ENCODE measurements around the gene GPR35. TPM values are rescaled to one million over a fixed set of nuclear protein-coding genes. Genes with fewer than 3 reads are reported as not detected.
A peak's percentile ranks its signal among the peaks of the same experiment; 100 is the strongest.

GPR35 gene
- total RNA-seq, 5 donors from 2014 or later (not counting 1 experiment from before 2014, with no cell fraction given) = 6.2 to 16.2 (median 10.4) TPM

- Histone ChIP-seq H3K4me3 (ENCODE audit: control insufficient read depth in 1 of 2, extremely low read depth in 1 of 2, low read length in 1 of 2) (no peak overlapping the region), H3K36me3 (ENCODE audit: control insufficient read depth in 2 of 2, extremely low read depth in 1 of 2, insufficient read depth in 1 of 2, low read length in 1 of 2) (peaks cover 7% of the 10 kb centered on the region in 2 donors), H3K9me3 (no peaks in the 10 kb centered on the region), H3K27ac (ENCODE audit: low read length) (no peak overlapping the region), H3K27me3 (replicated peaks in 1 of 2; ENCODE audit: control insufficient read depth in 2 of 2, extremely low read depth in 1 of 2, insufficient read depth in 2 of 2, low read length in 1 of 2) (no peaks in the 10 kb centered on the region), H3K4me1 (ENCODE audit: control insufficient read depth in 1 of 2, extremely low read depth in 1 of 2, insufficient read depth in 2 of 2, low read length in 2 of 2) (no peaks in the 10 kb centered on the region)
- Mint-ChIP-seq H3K27ac (no peak overlapping the region), H3K4me3 (no peak overlapping the region), H3K36me3 (no peaks in the 10 kb centered on the region), H3K9me3 (no peaks in the 10 kb centered on the region), H3K27me3 (no peaks in the 10 kb centered on the region), H3K4me1 (no peaks in the 10 kb centered on the region)
- DNase-seq (peak in 1 of 35 experiments; percentile 19), ATAC-seq (replicated peaks in 1 of 4) (no peak)
- 93% methylated on average over 7 of the region's 11 CpGs for WGBS (ENCODE audit: insufficient coverage)
- POLR2A ChIA-PET = no interaction called here
- CTCF ChIA-PET = no interaction called here
These were observed 20.9 kb upstream of the GPR35 start for GRCh38 chr2:240604291-240604938.

GRCh38 chr2:240604939-240605716 is 20.2 kb upstream of the GPR35 start:
- Mint-ChIP-seq H3K27ac (no peak overlapping the region), H3K36me3 (no peaks in the 10 kb centered on the region), H3K4me1 (no peaks in the 10 kb centered on the region), H3K9me3 (no peaks in the 10 kb centered on the region), H3K4me3 (no peak overlapping the region), H3K27me3 (no peaks in the 10 kb centered on the region)
- H3K36me3 ChIP-seq (ENCODE audit: control insufficient read depth in 2 of 2, extremely low read depth in 1 of 2, insufficient read depth in 1 of 2, low read length in 1 of 2) = peaks cover 1 to 7% of the 10 kb centered on the region in 2 donors
- DNase-seq (no peak), ATAC-seq (replicated peaks in 1 of 4) (no peak)
- H3K9me3 ChIP-seq = no peaks in the 10 kb centered on the region
- no peak overlapping the region for H3K27ac ChIP-seq (ENCODE audit: low read length)
- WGBS (ENCODE audit: insufficient coverage) = 94% methylated on average over 15 of the region's 19 CpGs
- ChIA-PET POLR2A (no interaction called here), CTCF (no interaction called here)
- H3K27me3 ChIP-seq (replicated peaks in 1 of 2; ENCODE audit: control insufficient read depth in 2 of 2, extremely low read depth in 1 of 2, insufficient read depth in 2 of 2, low read length in 1 of 2) = no peaks in the 10 kb centered on the region
- H3K4me3 ChIP-seq (ENCODE audit: control insufficient read depth in 1 of 2, extremely low read depth in 1 of 2, low read length in 1 of 2) = no peak overlapping the region
- no peaks in the 10 kb centered on the region for H3K4me1 ChIP-seq (ENCODE audit: control insufficient read depth in 1 of 2, extremely low read depth in 1 of 2, insufficient read depth in 2 of 2, low read length in 2 of 2)

GRCh38 chr2:240605867-240606743 is 19.2 kb upstream of the GPR35 start:
- no peaks in the 10 kb centered on the region for H3K27me3 ChIP-seq (replicated peaks in 1 of 2; ENCODE audit: control insufficient read depth in 2 of 2, extremely low read depth in 1 of 2, insufficient read depth in 2 of 2, low read length in 1 of 2)
- Mint-ChIP-seq H3K27me3 (no peaks in the 10 kb centered on the region), H3K36me3 (peaks cover under 1% of the 10 kb centered on the region), H3K4me1 (peaks cover 0 to under 1% (median 0%) of the 10 kb centered on the region in 3 donors), H3K9me3 (no peaks in the 10 kb centered on the region), H3K27ac (no peak overlapping the region), H3K4me3 (no peak overlapping the region)
- no peak overlapping the region for H3K27ac ChIP-seq (ENCODE audit: low read length)
- H3K36me3 ChIP-seq (ENCODE audit: control insufficient read depth in 2 of 2, extremely low read depth in 1 of 2, insufficient read depth in 1 of 2, low read length in 1 of 2) = peaks cover 0 to 9% of the 10 kb centered on the region in 2 donors
- no peaks in the 10 kb centered on the region for H3K4me1 ChIP-seq (ENCODE audit: control insufficient read depth in 1 of 2, extremely low read depth in 1 of 2, insufficient read depth in 2 of 2, low read length in 2 of 2)
- no peaks in the 10 kb centered on the region for H3K9me3 ChIP-seq
- POLR2A ChIA-PET = no interaction called here
- CTCF ChIA-PET = no interaction called here
- ATAC-seq (replicated peaks in 1 of 4) = no peak
- H3K4me3 ChIP-seq (ENCODE audit: control insufficient read depth in 1 of 2, extremely low read depth in 1 of 2, low read length in 1 of 2) = no peak overlapping the region
- 85% methylated on average over 8 of the region's 12 CpGs for whole genome bisulfite sequencing (ENCODE audit: insufficient coverage)
- no peak for DNase-seq

DNA sequence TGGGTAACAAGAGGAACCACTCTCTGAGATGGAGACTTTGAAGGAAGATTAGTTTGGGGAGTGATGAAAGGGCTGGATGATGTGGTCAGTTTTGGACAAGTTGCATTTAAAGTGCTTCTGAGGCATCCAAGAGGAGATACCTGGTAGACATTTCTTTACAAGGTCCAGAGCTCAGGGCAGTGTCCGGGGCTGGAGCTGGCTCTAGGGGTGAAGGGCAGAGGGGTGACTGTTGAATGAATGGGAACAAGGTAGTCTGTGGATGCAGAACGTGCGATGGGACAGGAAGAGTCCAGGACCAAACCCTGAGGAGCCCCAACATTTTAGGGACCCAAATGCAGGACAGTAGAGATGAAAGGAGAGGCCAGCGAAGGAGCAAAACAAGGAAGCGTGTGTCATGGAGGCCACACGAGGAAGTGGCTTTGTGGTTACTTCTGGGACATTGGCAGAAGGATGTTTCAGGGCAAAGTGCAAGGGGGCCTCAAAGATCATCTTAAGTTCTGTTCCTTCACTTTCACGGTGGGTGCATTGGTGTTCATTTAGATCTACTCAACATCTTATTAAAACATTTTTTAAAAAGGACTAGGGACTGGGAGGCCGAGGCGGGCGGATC is 13.6 kb upstream of the GPR35 start:
- Histone ChIP-seq H3K4me1 (ENCODE audit: control insufficient read depth in 1 of 2, extremely low read depth in 1 of 2, insufficient read depth in 2 of 2, low read length in 2 of 2) (peaks cover 0 to 18% of the 10 kb centered on the region in 2 experiments), H3K4me3 (ENCODE audit: control insufficient read depth in 1 of 2, extremely low read depth in 1 of 2, low read length in 1 of 2) (no peak overlapping the region), H3K9me3 (no peaks in the 10 kb centered on the region), H3K27ac (ENCODE audit: low read length) (no peak overlapping the region), H3K27me3 (replicated peaks in 1 of 2; ENCODE audit: control insufficient read depth in 2 of 2, extremely low read depth in 1 of 2, insufficient read depth in 2 of 2, low read length in 1 of 2) (no peaks in the 10 kb centered on the region), H3K36me3 (ENCODE audit: control insufficient read depth in 2 of 2, extremely low read depth in 1 of 2, insufficient read depth in 1 of 2, low read length in 1 of 2) (peaks cover 0 to 2% of the 10 kb centered on the region in 2 donors)
- H3K27me3 Mint-ChIP-seq = no peaks in the 10 kb centered on the region
- H3K36me3 Mint-ChIP-seq = peaks cover 13% of the 10 kb centered on the region
- H3K27ac Mint-ChIP-seq = peak overlapping the region; percentile 6 to 72
- ATAC-seq (replicated peaks in 1 of 4) (peak in 1 of 4 experiments; percentile 40), DNase-seq (no peak)
- 50% methylated on average over 6 of the region's 10 CpGs for WGBS (ENCODE audit: insufficient coverage)
- POLR2A ChIA-PET = interaction anchor here (0.5 to 0.6 kb wide), 2 partner anchors 17 to 27 kb away, joined by 3 read pairs; no protein-coding TSS in a partner anchor
- H3K4me1 Mint-ChIP-seq = peaks cover 0 to 14% (median 0%) of the 10 kb centered on the region in 3 donors
- CTCF ChIA-PET = no interaction called here
- peak overlapping the region in 2 of 3 donors; percentile 21 to 64 for H3K4me3 Mint-ChIP-seq
- H3K9me3 Mint-ChIP-seq = no peaks in the 10 kb centered on the region

DNA sequence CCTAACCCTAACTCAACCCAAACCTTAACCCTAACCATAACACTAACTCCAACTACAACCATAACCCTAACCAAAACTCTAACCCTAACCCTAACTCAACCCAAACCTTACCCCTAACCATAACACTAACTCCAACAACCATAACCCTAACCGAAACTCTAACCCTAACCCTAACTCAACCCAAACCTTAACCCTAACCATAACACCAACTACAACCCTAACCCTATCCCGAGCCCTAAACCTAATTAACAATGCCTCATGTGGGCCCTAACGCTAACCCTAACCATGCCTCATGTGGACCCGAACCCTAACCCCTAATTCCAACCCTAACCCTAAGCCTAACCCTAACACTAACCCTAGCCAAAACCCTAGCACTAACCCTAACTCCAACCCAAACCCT is 11.5 kb upstream of the GPR35 start:
- WGBS (ENCODE audit: insufficient coverage) = 94% methylated on average over 4 of the region's 4 CpGs

DNA sequence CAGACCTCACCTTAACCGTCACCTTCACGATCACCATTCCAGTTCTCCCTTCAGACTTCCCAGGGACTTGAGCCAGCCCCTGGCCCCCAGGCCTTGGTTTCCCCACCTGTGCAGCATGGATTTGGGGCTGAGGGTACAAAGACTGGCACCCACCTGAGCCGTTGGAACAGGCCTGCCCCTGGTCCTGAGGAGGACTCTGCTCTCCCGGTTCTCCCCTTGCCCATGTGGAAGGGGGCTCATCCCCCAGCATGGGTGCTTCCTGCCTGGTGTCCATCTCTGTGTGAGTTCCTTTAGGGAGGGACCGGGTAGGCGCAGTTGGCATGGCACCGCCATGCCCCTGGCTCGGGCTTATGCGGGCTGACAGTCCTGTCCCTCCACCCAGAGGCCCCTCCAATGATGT is 10.9 kb upstream of the GPR35 start:
- ChIA-PET CTCF (no interaction called here), POLR2A (interaction anchor here in 1 of 2 donors (0.6 kb wide), 1 partner anchor 119 kb away, joined by 5 read pairs; no protein-coding TSS in a partner anchor)
- H3K4me1 Mint-ChIP-seq = peaks cover 0 to 14% (median 0%) of the 10 kb centered on the region in 3 donors
- Histone ChIP-seq H3K4me1 (ENCODE audit: control insufficient read depth in 1 of 2, extremely low read depth in 1 of 2, insufficient read depth in 2 of 2, low read length in 2 of 2) (peaks cover 0 to 19% of the 10 kb centered on the region in 2 experiments), H3K27ac (ENCODE audit: low read length) (no peak overlapping the region), H3K36me3 (ENCODE audit: control insufficient read depth in 2 of 2, extremely low read depth in 1 of 2, insufficient read depth in 1 of 2, low read length in 1 of 2) (peaks cover 0 to 6% of the 10 kb centered on the region in 2 donors), H3K4me3 (ENCODE audit: control insufficient read depth in 1 of 2, extremely low read depth in 1 of 2, low read length in 1 of 2) (no peak overlapping the region), H3K9me3 (no peaks in the 10 kb centered on the region), H3K27me3 (replicated peaks in 1 of 2; ENCODE audit: control insufficient read depth in 2 of 2, extremely low read depth in 1 of 2, insufficient read depth in 2 of 2, low read length in 1 of 2) (no peaks in the 10 kb centered on the region)
- no peak for ATAC-seq (replicated peaks in 1 of 4)
- WGBS (ENCODE audit: insufficient coverage) = 98% methylated on average over 8 of the region's 9 CpGs
- peak in 1 of 35 experiments; percentile 2 for DNase-seq
- H3K9me3 Mint-ChIP-seq = peaks cover 0 to 6% (median 0%) of the 10 kb centered on the region in 3 donors
- H3K36me3 Mint-ChIP-seq = peaks cover 29% of the 10 kb centered on the region
- no peak overlapping the region for H3K4me3 Mint-ChIP-seq
- H3K27ac Mint-ChIP-seq = no peak overlapping the region
- H3K27me3 Mint-ChIP-seq = no peaks in the 10 kb centered on the region

More for the DNA sequence above, 11.5 kb upstream of the GPR35 start:
- Histone ChIP-seq H3K4me3 (ENCODE audit: control insufficient read depth in 1 of 2, extremely low read depth in 1 of 2, low read length in 1 of 2) (no peak overlapping the region), H3K27ac (ENCODE audit: low read length) (no peak overlapping the region), H3K9me3 (no peaks in the 10 kb centered on the region), H3K36me3 (ENCODE audit: control insufficient read depth in 2 of 2, extremely low read depth in 1 of 2, insufficient read depth in 1 of 2, low read length in 1 of 2) (peaks cover 0 to 2% of the 10 kb centered on the region in 2 donors), H3K4me1 (ENCODE audit: control insufficient read depth in 1 of 2, extremely low read depth in 1 of 2, insufficient read depth in 2 of 2, low read length in 2 of 2) (peaks cover 0 to 18% of the 10 kb centered on the region in 2 experiments), H3K27me3 (replicated peaks in 1 of 2; ENCODE audit: control insufficient read depth in 2 of 2, extremely low read depth in 1 of 2, insufficient read depth in 2 of 2, low read length in 1 of 2) (no peaks in the 10 kb centered on the region)
- H3K4me3 Mint-ChIP-seq = no peak overlapping the region
- H3K9me3 Mint-ChIP-seq = peaks cover 0 to 6% (median 0%) of the 10 kb centered on the region in 3 donors
- ATAC-seq (replicated peaks in 1 of 4) (no peak), DNase-seq (no peak)
- POLR2A ChIA-PET = no interaction called here
- H3K27ac Mint-ChIP-seq = no peak overlapping the region
- H3K36me3 Mint-ChIP-seq = peaks cover 25% of the 10 kb centered on the region
- CTCF ChIA-PET = no interaction called here
- no peaks in the 10 kb centered on the region for H3K27me3 Mint-ChIP-seq
- peaks cover 0 to 14% (median 0%) of the 10 kb centered on the region in 3 donors for H3K4me1 Mint-ChIP-seq
